HepG2 (cell line): Measurements from ENCODE around the gene TBL3. TPM values are rescaled to one million over a fixed set of nuclear protein-coding genes. Genes with fewer than 3 reads are reported as not detected.

Experiments used
- AGO2 ChIP-seq: fragments of 200-400 bp; formaldehyde crosslinking; optimal IDR thresholded peaks from 2 replicates; pipeline ENCODE3; 2017; ENCODE audit warnings: mild to moderate bottlenecking, low read depth, low read length, moderate library complexity
- ARID2 ChIP-seq: sonication (generic); formaldehyde crosslinking; IDR thresholded peaks from 2 replicates; pipeline ENCODE4 v1.8.1; 2022; ENCODE audit warnings: mild to moderate bottlenecking, missing genetic modification reagents, borderline replicate concordance
- ATF2 ChIP-seq: sonication (generic); formaldehyde crosslinking; IDR thresholded peaks from 2 replicates; pipeline ENCODE4 v1.4.0; 2020; ENCODE audit warnings: missing genetic modification reagents
- ATF7-NPFF ChIP-seq: sonication (generic); formaldehyde crosslinking; IDR thresholded peaks from 2 replicates; pipeline ENCODE4 v1.8.1; 2023; ENCODE audit warnings: mild to moderate bottlenecking, low read depth, missing genetic modification reagents, moderate library complexity
- CHCHD3 ChIP-seq: sonication (generic); formaldehyde crosslinking; IDR thresholded peaks from 2 replicates; pipeline ENCODE4 v1.8.0; 2022; ENCODE audit warnings: mild to moderate bottlenecking, missing genetic modification reagents, moderate library complexity
- ETV6 ChIP-seq: sonication (generic); formaldehyde crosslinking; conservative IDR thresholded peaks from 2 replicates; pipeline ENCODE4 v1.4.0; 2020; ENCODE audit warnings: missing genetic modification reagents
- GABPB1 ChIP-seq: IDR thresholded peaks from 2 replicates; pipeline ENCODE4 v1.6.1; 2016; ENCODE audit warnings: mild to moderate bottlenecking, missing genetic modification reagents, moderate library complexity, missing compliant biosample characterization
- GLMP ChIP-seq: sonication (generic); formaldehyde crosslinking; IDR thresholded peaks from 2 replicates; pipeline ENCODE4 v1.9.0; 2021; ENCODE audit warnings: missing genetic modification reagents, mild to moderate bottlenecking, borderline replicate concordance
- KLF13 ChIP-seq: sonication (generic); formaldehyde crosslinking; IDR thresholded peaks from 2 replicates; pipeline ENCODE4 v1.4.0; 2020; ENCODE audit warnings: mild to moderate bottlenecking, missing genetic modification reagents
- MAF1 ChIP-seq: sonication (generic); formaldehyde crosslinking; IDR thresholded peaks from 2 replicates; pipeline ENCODE4 v1.5.0; 2020; ENCODE audit warnings: missing genetic modification reagents, borderline replicate concordance
- MIXL1 ChIP-seq: IDR thresholded peaks from 2 replicates; pipeline ENCODE4 v1.6.1; 2016
- MLLT10 ChIP-seq: sonication (generic); formaldehyde crosslinking; IDR thresholded peaks from 2 replicates; pipeline ENCODE4 v1.4.0; 2020; ENCODE audit warnings: missing genetic modification reagents
- NCOR1 ChIP-seq: fragments of 200-600 bp; sonication (generic); IDR thresholded peaks from 2 replicates; pipeline ENCODE4 v1.7.0; 2017; ENCODE audit warnings: antibody characterized with exemption, low read length, borderline replicate concordance
- PATZ1 ChIP-seq: sonication (generic); formaldehyde crosslinking; IDR thresholded peaks from 2 replicates; pipeline ENCODE4 v1.4.0; 2020; ENCODE audit warnings: missing genetic modification reagents
- RNF219 ChIP-seq: sonication (generic); formaldehyde crosslinking; IDR thresholded peaks from 2 replicates; pipeline ENCODE4 v1.5.0; 2020; ENCODE audit warnings: mild to moderate bottlenecking, missing genetic modification reagents
- SMAD9 ChIP-seq: sonication (generic); formaldehyde crosslinking; IDR thresholded peaks from 2 replicates; pipeline ENCODE4 v1.5.1; 2020; ENCODE audit warnings: mild to moderate bottlenecking, missing genetic modification reagents
- SMC3 ChIP-seq: IDR thresholded peaks from 2 replicates; pipeline ENCODE4 v1.6.1; 2011; ENCODE audit warnings: low read length, improper control_type of control experiment
- SNAPC2 ChIP-seq: sonication (generic); formaldehyde crosslinking; IDR thresholded peaks from 2 replicates; pipeline ENCODE4 v1.8.1; 2022; ENCODE audit warnings: mild to moderate bottlenecking, missing genetic modification reagents
- SP2 ChIP-seq: sonication (generic); formaldehyde crosslinking; IDR thresholded peaks from 2 replicates; pipeline ENCODE4 v1.5.1; 2020; ENCODE audit warnings: mild to moderate bottlenecking, missing genetic modification reagents
- SP4 ChIP-seq: sonication (generic); formaldehyde crosslinking; IDR thresholded peaks from 2 replicates; pipeline ENCODE4 v1.8.1; 2023; ENCODE audit warnings: mild to moderate bottlenecking, missing genetic modification reagents
- ZNF10 ChIP-seq: sonication (generic); formaldehyde crosslinking; IDR thresholded peaks from 2 replicates; pipeline ENCODE4 v1.4.0; 2020; ENCODE audit warnings: mild to moderate bottlenecking, low read depth, missing genetic modification reagents, borderline replicate concordance
- ZNF619 ChIP-seq: sonication (generic); formaldehyde crosslinking; IDR thresholded peaks from 2 replicates; pipeline ENCODE4 v1.4.0; 2020; ENCODE audit warnings: mild to moderate bottlenecking, missing genetic modification reagents
- ZNF670 ChIP-seq: sonication (generic); formaldehyde crosslinking; IDR thresholded peaks from 2 replicates; pipeline ENCODE4 v1.8.0; 2022; ENCODE audit warnings: mild to moderate bottlenecking, missing genetic modification reagents, borderline replicate concordance
- ZNF891 ChIP-seq: sonication (generic); formaldehyde crosslinking; IDR thresholded peaks from 2 replicates; pipeline ENCODE4 v1.5.0; 2020; ENCODE audit warnings: mild to moderate bottlenecking, missing genetic modification reagents
- polyA plus RNA-seq, 8 experiments: library from polyadenylated mRNA; depleted of rRNA in 3 of 8; stranded (reverse) in 7 of 8; unstranded in 1 of 8; fragments of >200 nt; fragmentation: Illumina TruSeq in 4 of 8; extraction: Trizol in 4 of 8; gene quantifications; 2 replicates each; pipeline versions ENCODE4 v1.2.1 to v1.2.3, GENCODE V29; 2011 to 2016; ENCODE audit warnings: low read depth in 4 of 8, missing spikeins in 1 of 8, mixed read lengths in 1 of 8; ENCODE audit not compliant: insufficient read depth in 1 of 8
- total RNA-seq, 5 experiments: library from RNA; depleted of rRNA; stranded (reverse); fragments of >200 nt; fragmentation: Illumina TruSeq; extraction: Trizol; gene quantifications; 2 replicates each; pipeline ENCODE4 v1.2.3, GENCODE V29; 2016; ENCODE audit warnings: low read depth in 1 of 5

The TBL3 gene
- total and polyA plus RNA-seq, 2 of the 13 experiments (the other 11 are each of a cell fraction or from before 2014, with no cell fraction given) = 16.8 to 38.0 TPM

GRCh38 chr16:1971796-1972489 lies at the start of gene TBL3 (continued):
- peak; percentile 55; the same call in 1 of the 2 replicates for TF ChIP-seq ETV6 (CRISPR knock-in tag)
- TF ChIP-seq MAF1 (CRISPR knock-in tag) = peak; percentile 82; the same call in 1 of the 2 replicates
- TF ChIP-seq KLF13 = peak; percentile 52; the same call in 1 of the 2 replicates
- TF ChIP-seq SMAD9 (CRISPR knock-in tag) = 0 out of 2 replicates have a peak, but pooled peaks have one; percentile 77
- TF ChIP-seq ZNF619 (CRISPR knock-in tag) = no peak; the same call in 1 of the 2 replicates
- TF ChIP-seq NCOR1 = no peak; the same call in 1 of the 2 replicates
- TF ChIP-seq MIXL1 (CRISPR knock-in tag) = peak; percentile 64
- peak; percentile 83 for TF ChIP-seq PATZ1 (CRISPR knock-in tag)
- peak; percentile 97 for TF ChIP-seq SP4
- no peak for TF ChIP-seq SNAPC2 (CRISPR knock-in tag)
- peak; percentile 87 for TF ChIP-seq SP2
- TF ChIP-seq GABPB1 (CRISPR knock-in tag) = peak; percentile 99
- TF ChIP-seq ATF7-NPFF = peak; percentile 79
- no peak for TF ChIP-seq ZNF10 (CRISPR knock-in tag)
- TF ChIP-seq SMC3 = no peak
- no peak for TF ChIP-seq CHCHD3 (CRISPR knock-in tag)
- TF ChIP-seq ARID2 = no peak; the same call in 1 of the 2 replicates
- no peak for TF ChIP-seq MLLT10 (CRISPR knock-in tag)
- peak; percentile 74; the same call in 1 of the 2 replicates for TF ChIP-seq RNF219 (CRISPR knock-in tag)
- peak; percentile 94 for TF ChIP-seq ZNF670 (CRISPR knock-in tag)
- peak; percentile 86 for TF ChIP-seq ATF2 (CRISPR knock-in tag)
- peak; percentile 41 for TF ChIP-seq AGO2
- TF ChIP-seq ZNF891 (CRISPR knock-in tag) = no peak
- TF ChIP-seq GLMP (CRISPR knock-in tag) = 0 out of 2 replicates have a peak, but pooled peaks have one; percentile 42
